ENCODE measurements around the gene PCMT1.

DNA sequence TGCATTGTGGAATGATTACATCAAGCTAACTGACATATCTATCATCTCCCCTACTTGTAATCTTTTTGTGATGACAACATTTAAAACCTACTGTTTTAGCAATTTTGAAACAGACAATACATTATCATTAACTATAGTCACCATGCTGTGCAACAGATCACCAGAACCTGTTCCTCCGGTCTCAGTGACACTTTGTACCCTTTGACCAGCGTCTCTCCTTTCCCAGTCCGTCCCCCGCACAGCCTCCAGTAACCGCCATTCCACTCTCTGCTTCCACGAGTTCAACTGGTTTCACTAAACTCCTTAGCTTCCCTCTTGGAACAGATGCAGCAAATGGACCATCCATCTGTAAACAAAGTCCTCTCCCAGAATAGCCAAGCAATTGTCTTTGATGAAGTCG lies 92.8 kb downstream of the PCMT1 start:
- TF ChIP-seq EZH2 (IDR thresholded peaks at IDR 0.05; ENCODE audit: borderline replicate concordance) (no peak), EZH2phosphoT487 (IDR thresholded peaks at IDR 0.05; ENCODE audit: low read depth, severe bottlenecking, unreplicated experiment) (no peak)
- TF ChIP-seq, protein P1, sequence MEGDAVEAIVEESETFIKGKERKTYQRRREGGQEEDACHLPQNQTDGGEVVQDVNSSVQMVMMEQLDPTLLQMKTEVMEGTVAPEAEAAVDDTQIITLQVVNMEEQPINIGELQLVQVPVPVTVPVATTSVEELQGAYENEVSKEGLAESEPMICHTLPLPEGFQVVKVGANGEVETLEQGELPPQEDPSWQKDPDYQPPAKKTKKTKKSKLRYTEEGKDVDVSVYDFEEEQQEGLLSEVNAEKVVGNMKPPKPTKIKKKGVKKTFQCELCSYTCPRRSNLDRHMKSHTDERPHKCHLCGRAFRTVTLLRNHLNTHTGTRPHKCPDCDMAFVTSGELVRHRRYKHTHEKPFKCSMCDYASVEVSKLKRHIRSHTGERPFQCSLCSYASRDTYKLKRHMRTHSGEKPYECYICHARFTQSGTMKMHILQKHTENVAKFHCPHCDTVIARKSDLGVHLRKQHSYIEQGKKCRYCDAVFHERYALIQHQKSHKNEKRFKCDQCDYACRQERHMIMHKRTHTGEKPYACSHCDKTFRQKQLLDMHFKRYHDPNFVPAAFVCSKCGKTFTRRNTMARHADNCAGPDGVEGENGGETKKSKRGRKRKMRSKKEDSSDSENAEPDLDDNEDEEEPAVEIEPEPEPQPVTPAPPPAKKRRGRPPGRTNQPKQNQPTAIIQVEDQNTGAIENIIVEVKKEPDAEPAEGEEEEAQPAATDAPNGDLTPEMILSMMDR (IDR thresholded peaks at IDR 0.05; ENCODE audit: poor library complexity) = no peak

Measured in hepatocyte (in vitro differentiated cells).